ENCODE measurements around the gene C14orf132. TPM values are rescaled to one million over a fixed set of nuclear protein-coding genes. Genes with fewer than 3 reads are reported as not detected.

The C14orf132 gene
- polyA plus RNA-seq, 3 donors = not detected

- H3K4me3 Mint-ChIP-seq = no peak overlapping the region
- no peak for TF ChIP-seq CTCF (IDR thresholded peaks at IDR 0.05)
- Histone ChIP-seq H4K20me1 (ENCODE audit: insufficient read depth, low read length) (no peaks in the 10 kb centered on the region), H3K4me2 (replicated peaks; ENCODE audit: extremely low read depth, low read length, poor library complexity, severe bottlenecking) (no peak overlapping the region), H3K36me3 (replicated peaks in 1 of 2; ENCODE audit: control insufficient read depth in 1 of 2, insufficient read depth in 2 of 2, low read length in 2 of 2) (no peaks in the 10 kb centered on the region), H3K27me3 (ENCODE audit: control insufficient read depth in 2 of 2, insufficient read depth in 2 of 2, low read length in 2 of 2) (no peaks in the 10 kb centered on the region), H3K79me2 (ENCODE audit: insufficient read depth, low read length) (no peaks in the 10 kb centered on the region), H2AFZ (ENCODE audit: insufficient read depth, low read depth, low read length, poor library complexity, severe bottlenecking) (no peak overlapping the region), H3K9me3 (replicated peaks in 1 of 2; ENCODE audit: control insufficient read depth in 1 of 2, insufficient read depth in 1 of 2, low read length in 2 of 2) (peaks cover 0 to 3% of the 10 kb centered on the region in 2 donors), H3K4me3 (replicated peaks in 1 of 3; ENCODE audit: low read depth in 2 of 3, low read length in 3 of 3) (no peak overlapping the region), H3K9ac (ENCODE audit: insufficient read depth, low read length, poor library complexity, severe bottlenecking) (no peak overlapping the region), H3K4me1 (ENCODE audit: control insufficient read depth in 1 of 2, insufficient read depth in 2 of 2, low read length in 2 of 2) (no peaks in the 10 kb centered on the region), H3K27ac (ENCODE audit: low read depth in 1 of 2, low read length in 2 of 2) (no peak overlapping the region)
- DNase-seq = no peak
- no peak overlapping the region for H3K27ac Mint-ChIP-seq
- H3K9me3 Mint-ChIP-seq = peaks cover 0 to 7% (median 2%) of the 10 kb centered on the region in 7 donors
- intact Hi-C loops (cut with micrococcal nuclease) = no loop called here
- H3K36me3 Mint-ChIP-seq = no peaks in the 10 kb centered on the region
- 95% methylated on average over 2 of the region's 2 CpGs for whole genome bisulfite sequencing (ENCODE audit: insufficient coverage)
- no peaks in the 10 kb centered on the region for H3K4me1 Mint-ChIP-seq
- H3K27me3 Mint-ChIP-seq (ENCODE audit: low read depth in 3 of 3) = peaks cover 2 to 7% (median 4%) of the 10 kb centered on the region in 3 donors
Measured at GRCh38 chr14:96017882-96018281, 21.3 kb upstream of the C14orf132 start.

- H3K4me1 ChIP-seq (ENCODE audit: control insufficient read depth in 1 of 2, insufficient read depth in 2 of 2, low read length in 2 of 2) = no peaks in the 10 kb centered on the region
- no peaks in the 10 kb centered on the region for H3K79me2 ChIP-seq (ENCODE audit: insufficient read depth, low read length)
- H3K27ac Mint-ChIP-seq = peak overlapping the region in 1 of 7 donors; percentile 6
- H3K27ac ChIP-seq (ENCODE audit: low read depth in 1 of 2, low read length in 2 of 2) = no peak overlapping the region
- WGBS (ENCODE audit: insufficient coverage) = 21% methylated on average over 2 of the region's 8 CpGs
- no peaks in the 10 kb centered on the region for H3K9me3 ChIP-seq (replicated peaks in 1 of 2; ENCODE audit: control insufficient read depth in 1 of 2, insufficient read depth in 1 of 2, low read length in 2 of 2)
- no peak overlapping the region for H3K4me2 ChIP-seq (replicated peaks; ENCODE audit: extremely low read depth, low read length, poor library complexity, severe bottlenecking)
- H3K4me3 Mint-ChIP-seq = no peak overlapping the region
- peaks cover 2 to 4% (median 4%) of the 10 kb centered on the region in 3 donors for H3K27me3 Mint-ChIP-seq (ENCODE audit: low read depth in 3 of 3)
- no peaks in the 10 kb centered on the region for H3K36me3 ChIP-seq (replicated peaks in 1 of 2; ENCODE audit: control insufficient read depth in 1 of 2, insufficient read depth in 2 of 2, low read length in 2 of 2)
- no peak for DNase-seq
- no peak overlapping the region for H3K4me3 ChIP-seq (replicated peaks in 1 of 3; ENCODE audit: low read depth in 2 of 3, low read length in 3 of 3)
- intact Hi-C loops (cut with micrococcal nuclease) = no loop called here
- H3K9ac ChIP-seq (ENCODE audit: insufficient read depth, low read length, poor library complexity, severe bottlenecking) = no peak overlapping the region
- no peaks in the 10 kb centered on the region for H3K4me1 Mint-ChIP-seq
- no peaks in the 10 kb centered on the region for H3K36me3 Mint-ChIP-seq
- no peaks in the 10 kb centered on the region for H4K20me1 ChIP-seq (ENCODE audit: insufficient read depth, low read length)
- H3K9me3 Mint-ChIP-seq = peaks cover 0 to 3% (median 0%) of the 10 kb centered on the region in 7 donors
- H2AFZ ChIP-seq (ENCODE audit: insufficient read depth, low read depth, low read length, poor library complexity, severe bottlenecking) = no peak overlapping the region
- H3K27me3 ChIP-seq (ENCODE audit: control insufficient read depth in 2 of 2, insufficient read depth in 2 of 2, low read length in 2 of 2) = no peaks in the 10 kb centered on the region
- TF ChIP-seq CTCF (IDR thresholded peaks at IDR 0.05) = no peak
Measured at GRCh38 chr14:96027431-96028355, 11.5 kb upstream of the C14orf132 start.
